Measurements from ENCODE around the gene PRKCH. TPM values are rescaled to one million over a fixed set of nuclear protein-coding genes. Genes with fewer than 3 reads are reported as not detected.

PRKCH gene
- total and polyA plus RNA-seq, 9 donors = 10.2 to 15.5 (median 12.3) TPM

DNA sequence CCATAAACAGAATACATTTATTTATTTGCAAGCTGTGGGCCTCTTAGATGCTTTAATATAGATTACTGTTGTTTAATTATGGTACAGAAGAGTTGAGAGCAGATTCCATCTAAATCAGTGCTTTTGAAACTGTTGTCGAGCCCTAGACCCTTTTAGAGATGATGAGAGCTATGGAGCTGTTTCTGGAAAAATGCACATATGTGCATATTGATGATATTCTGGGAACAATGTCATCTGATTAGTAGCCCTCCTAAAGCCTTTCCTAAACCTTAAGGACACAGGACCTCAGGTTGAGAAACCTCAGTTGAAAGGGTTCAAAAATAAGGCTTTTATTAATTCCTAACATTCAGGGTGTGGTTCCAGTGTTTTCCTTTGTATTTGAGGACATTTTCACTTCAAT, 11.7 kb downstream of the PRKCH start:
- no peak overlapping the region for H3K27ac ChIP-seq (ENCODE audit: low read length)

DNA sequence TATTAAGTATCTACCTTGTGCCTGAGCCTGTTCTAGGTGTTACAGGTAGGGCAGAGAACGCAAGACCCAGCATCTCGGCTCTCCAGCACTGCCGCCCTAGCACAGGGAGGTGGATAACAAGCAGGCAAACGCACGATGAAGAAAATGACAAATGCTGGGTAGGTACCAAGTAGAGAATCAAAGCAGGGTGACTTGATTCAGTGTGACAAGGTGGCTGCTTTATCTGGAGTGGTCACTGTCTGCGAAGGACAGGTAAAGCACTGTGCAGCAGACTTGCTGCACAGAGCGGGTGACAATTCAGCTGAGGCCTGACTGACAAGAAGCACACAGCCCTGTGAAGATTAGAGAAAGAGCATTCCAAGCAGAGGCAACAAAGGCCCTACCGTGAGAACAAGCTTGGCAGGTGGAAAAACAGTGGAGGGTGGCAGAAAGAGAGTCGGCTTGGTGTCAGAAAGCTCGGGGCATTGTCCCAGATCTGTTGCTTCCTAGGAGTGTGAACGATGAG, 12.9 kb downstream of the PRKCH start:
- no peak overlapping the region for H3K27ac ChIP-seq (ENCODE audit: low read length)
- WGBS (ENCODE audit: insufficient coverage) = 79% methylated on average over 10 of the region's 11 CpGs
- no peaks in the 10 kb centered on the region for H3K4me1 ChIP-seq (ENCODE audit: control insufficient read depth, insufficient read depth, low read length)
- H3K4me3 ChIP-seq (ENCODE audit: low read length) = no peak overlapping the region
- H3K9me3 ChIP-seq (replicated peaks; ENCODE audit: control insufficient read depth, low read depth, low read length) = no peaks in the 10 kb centered on the region
- DNase-seq = no peak
- H3K27me3 ChIP-seq (ENCODE audit: control insufficient read depth, insufficient read depth, low read length) = no peaks in the 10 kb centered on the region
- H3K36me3 ChIP-seq (ENCODE audit: control insufficient read depth, insufficient read depth, low read length) = no peaks in the 10 kb centered on the region

More for the DNA sequence above, 11.7 kb downstream of the PRKCH start:
- Histone ChIP-seq H3K4me3 (ENCODE audit: low read length) (no peak overlapping the region), H3K27me3 (ENCODE audit: control insufficient read depth, insufficient read depth, low read length) (no peaks in the 10 kb centered on the region), H3K9me3 (replicated peaks; ENCODE audit: control insufficient read depth, low read depth, low read length) (no peaks in the 10 kb centered on the region), H3K4me1 (ENCODE audit: control insufficient read depth, insufficient read depth, low read length) (no peaks in the 10 kb centered on the region), H3K36me3 (ENCODE audit: control insufficient read depth, insufficient read depth, low read length) (no peaks in the 10 kb centered on the region)
- DNase-seq = no peak
- WGBS (ENCODE audit: insufficient coverage) = no CpG with 5 or more reads among the region's 1 CpG

DNA sequence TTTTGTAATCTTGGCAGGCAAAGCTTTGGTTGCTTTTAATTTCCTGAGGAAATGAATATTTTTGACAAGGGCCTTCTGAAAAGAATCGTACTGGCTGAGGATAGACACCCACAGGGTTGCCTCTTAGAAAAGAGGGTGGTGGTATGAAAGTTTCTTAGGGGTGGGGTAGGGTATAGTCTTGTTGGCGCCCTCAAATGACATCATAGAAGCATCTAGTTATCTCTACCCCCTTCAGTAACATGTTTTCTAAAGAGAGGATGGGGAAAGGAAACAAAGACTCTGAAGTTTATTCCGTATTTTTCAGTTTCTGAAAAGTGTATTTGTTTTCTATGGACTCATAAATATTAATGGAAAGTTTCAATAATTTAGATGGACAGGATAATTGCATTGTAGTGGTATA, 13.7 kb downstream of the PRKCH start:
- Histone ChIP-seq H3K4me3 (ENCODE audit: low read length) (no peak overlapping the region), H3K4me1 (ENCODE audit: control insufficient read depth, insufficient read depth, low read length) (no peaks in the 10 kb centered on the region), H3K27me3 (ENCODE audit: control insufficient read depth, insufficient read depth, low read length) (no peaks in the 10 kb centered on the region), H3K9me3 (replicated peaks; ENCODE audit: control insufficient read depth, low read depth, low read length) (no peaks in the 10 kb centered on the region), H3K27ac (ENCODE audit: low read length) (no peak overlapping the region), H3K36me3 (ENCODE audit: control insufficient read depth, insufficient read depth, low read length) (no peaks in the 10 kb centered on the region)
- WGBS (ENCODE audit: insufficient coverage) = 33% methylated on average over 1 of the region's 3 CpGs
- no peak for DNase-seq

DNA sequence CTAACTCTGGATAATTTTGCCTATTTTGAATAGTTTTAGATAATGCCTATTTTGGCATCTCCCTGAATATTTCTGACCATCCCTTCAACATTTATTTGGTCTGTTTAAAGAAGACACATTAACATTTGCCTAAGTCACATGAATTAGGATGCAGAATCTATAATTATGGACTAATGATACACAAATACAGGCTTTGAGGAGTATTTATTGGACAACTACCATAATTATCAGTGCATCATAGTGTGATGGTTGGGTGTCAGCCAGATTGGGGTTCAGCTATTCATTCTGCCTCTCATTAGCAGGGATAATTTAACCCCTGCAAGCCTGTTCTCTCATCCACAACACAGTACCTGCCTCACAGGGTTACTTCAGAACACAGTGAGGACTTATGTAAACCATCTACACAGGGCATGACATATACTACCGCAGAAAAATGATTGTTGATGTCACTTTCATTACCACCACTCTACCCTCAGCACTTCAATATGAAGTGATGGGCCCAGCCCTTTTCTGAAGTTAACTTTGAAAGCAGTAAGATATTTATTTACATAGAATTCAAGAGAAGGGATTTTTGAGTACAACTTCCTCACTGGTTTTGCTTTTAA, 14.4 kb downstream of the PRKCH start:
- Histone ChIP-seq H3K27me3 (ENCODE audit: control insufficient read depth, insufficient read depth, low read length) (no peaks in the 10 kb centered on the region), H3K4me1 (ENCODE audit: control insufficient read depth, insufficient read depth, low read length) (no peaks in the 10 kb centered on the region), H3K27ac (ENCODE audit: low read length) (no peak overlapping the region), H3K36me3 (ENCODE audit: control insufficient read depth, insufficient read depth, low read length) (no peaks in the 10 kb centered on the region), H3K9me3 (replicated peaks; ENCODE audit: control insufficient read depth, low read depth, low read length) (no peaks in the 10 kb centered on the region), H3K4me3 (ENCODE audit: low read length) (no peak overlapping the region)
- DNase-seq = no peak
- WGBS (ENCODE audit: insufficient coverage) = no CpG with 5 or more reads among the region's 1 CpG

DNA sequence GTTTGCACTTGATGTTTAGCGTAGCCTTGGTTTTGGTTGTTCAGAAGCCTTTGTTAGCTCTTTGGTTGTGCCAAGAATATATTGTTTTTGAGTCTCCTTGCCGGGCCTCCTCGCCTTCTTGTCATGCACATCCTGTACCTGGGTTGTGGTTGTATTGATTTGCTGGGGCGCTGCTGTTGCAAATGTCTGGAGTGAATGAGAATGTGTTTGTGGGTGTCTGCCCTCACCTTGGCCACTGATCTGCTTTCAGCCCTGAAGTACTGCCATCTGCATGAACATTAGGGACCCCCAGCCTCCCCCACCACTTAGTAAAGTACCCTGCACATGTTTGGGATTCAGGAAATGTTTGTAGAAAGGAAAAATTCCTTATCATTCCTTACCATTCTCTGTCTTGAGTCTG, 16.5 kb downstream of the PRKCH start:
- DNase-seq = no peak
- WGBS (ENCODE audit: insufficient coverage) = 65% methylated on average over 2 of the region's 4 CpGs
- Histone ChIP-seq H3K27ac (ENCODE audit: low read length) (no peak overlapping the region), H3K27me3 (ENCODE audit: control insufficient read depth, insufficient read depth, low read length) (no peaks in the 10 kb centered on the region), H3K4me1 (ENCODE audit: control insufficient read depth, insufficient read depth, low read length) (no peaks in the 10 kb centered on the region), H3K4me3 (ENCODE audit: low read length) (no peak overlapping the region), H3K36me3 (ENCODE audit: control insufficient read depth, insufficient read depth, low read length) (no peaks in the 10 kb centered on the region), H3K9me3 (replicated peaks; ENCODE audit: control insufficient read depth, low read depth, low read length) (no peaks in the 10 kb centered on the region)

- Histone ChIP-seq H3K4me3 (ENCODE audit: low read length) (no peak overlapping the region), H3K4me1 (ENCODE audit: control insufficient read depth, insufficient read depth, low read length) (no peaks in the 10 kb centered on the region), H3K9me3 (replicated peaks; ENCODE audit: control insufficient read depth, low read depth, low read length) (no peaks in the 10 kb centered on the region), H3K36me3 (ENCODE audit: control insufficient read depth, insufficient read depth, low read length) (no peaks in the 10 kb centered on the region), H3K27me3 (ENCODE audit: control insufficient read depth, insufficient read depth, low read length) (no peaks in the 10 kb centered on the region), H3K27ac (ENCODE audit: low read length) (no peak overlapping the region)
- no CpG with 5 or more reads among the region's 2 CpGs for WGBS (ENCODE audit: insufficient coverage)
- DNase-seq = no peak
These were observed 17.1 kb downstream of the PRKCH start for GRCh38 chr14:61338457-61338856.

- no peak overlapping the region for H3K27ac ChIP-seq (ENCODE audit: low read length)
- no peaks in the 10 kb centered on the region for H3K36me3 ChIP-seq (ENCODE audit: control insufficient read depth, insufficient read depth, low read length)
- H3K27me3 ChIP-seq (ENCODE audit: control insufficient read depth, insufficient read depth, low read length) = no peaks in the 10 kb centered on the region
- no peak for DNase-seq
- 83% methylated on average over 2 of the region's 5 CpGs for WGBS (ENCODE audit: insufficient coverage)
- no peaks in the 10 kb centered on the region for H3K9me3 ChIP-seq (replicated peaks; ENCODE audit: control insufficient read depth, low read depth, low read length)
- no peaks in the 10 kb centered on the region for H3K4me1 ChIP-seq (ENCODE audit: control insufficient read depth, insufficient read depth, low read length)
- H3K4me3 ChIP-seq (ENCODE audit: low read length) = no peak overlapping the region
These were observed 20.2 kb downstream of the PRKCH start for GRCh38 chr14:61341275-61342206.

GRCh38 chr14:61342486-61342885, 21.1 kb downstream of the PRKCH start:
- Histone ChIP-seq H3K36me3 (ENCODE audit: control insufficient read depth, insufficient read depth, low read length) (no peaks in the 10 kb centered on the region), H3K27me3 (ENCODE audit: control insufficient read depth, insufficient read depth, low read length) (no peaks in the 10 kb centered on the region), H3K27ac (ENCODE audit: low read length) (no peak overlapping the region), H3K4me3 (ENCODE audit: low read length) (no peak overlapping the region), H3K4me1 (ENCODE audit: control insufficient read depth, insufficient read depth, low read length) (no peaks in the 10 kb centered on the region), H3K9me3 (replicated peaks; ENCODE audit: control insufficient read depth, low read depth, low read length) (no peaks in the 10 kb centered on the region)
- DNase-seq = no peak
- 63% methylated on average over 1 of the region's 5 CpGs for WGBS (ENCODE audit: insufficient coverage)

DNA sequence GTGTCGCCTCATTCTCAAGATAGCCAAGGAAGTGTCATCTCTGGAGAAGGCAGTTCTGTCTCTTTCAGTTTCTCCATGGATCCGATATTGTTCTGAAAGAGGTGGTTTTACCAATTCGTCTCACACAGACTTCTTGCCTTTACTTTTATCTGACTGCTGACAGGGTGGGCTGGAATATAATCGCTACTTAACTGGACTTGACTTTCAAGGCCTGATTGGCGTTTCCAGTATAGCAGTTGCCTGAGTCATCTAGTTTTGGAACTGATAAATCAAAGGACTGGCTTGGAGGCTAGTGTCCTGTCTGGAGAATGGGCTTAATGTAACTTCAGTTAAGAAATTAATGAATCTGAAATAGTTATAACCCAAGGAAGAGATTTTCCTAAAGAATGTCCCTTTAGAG, 21.6 kb downstream of the PRKCH start:
- H3K27me3 ChIP-seq (ENCODE audit: control insufficient read depth, insufficient read depth, low read length) = no peaks in the 10 kb centered on the region
- no peak overlapping the region for H3K4me3 ChIP-seq (ENCODE audit: low read length)
- H3K27ac ChIP-seq (ENCODE audit: low read length) = no peak overlapping the region
- no peaks in the 10 kb centered on the region for H3K4me1 ChIP-seq (ENCODE audit: control insufficient read depth, insufficient read depth, low read length)
- no peaks in the 10 kb centered on the region for H3K9me3 ChIP-seq (replicated peaks; ENCODE audit: control insufficient read depth, low read depth, low read length)
- H3K36me3 ChIP-seq (ENCODE audit: control insufficient read depth, insufficient read depth, low read length) = no peaks in the 10 kb centered on the region
- no peak for DNase-seq
- 70% methylated on average over 2 of the region's 5 CpGs for WGBS (ENCODE audit: insufficient coverage)

DNA sequence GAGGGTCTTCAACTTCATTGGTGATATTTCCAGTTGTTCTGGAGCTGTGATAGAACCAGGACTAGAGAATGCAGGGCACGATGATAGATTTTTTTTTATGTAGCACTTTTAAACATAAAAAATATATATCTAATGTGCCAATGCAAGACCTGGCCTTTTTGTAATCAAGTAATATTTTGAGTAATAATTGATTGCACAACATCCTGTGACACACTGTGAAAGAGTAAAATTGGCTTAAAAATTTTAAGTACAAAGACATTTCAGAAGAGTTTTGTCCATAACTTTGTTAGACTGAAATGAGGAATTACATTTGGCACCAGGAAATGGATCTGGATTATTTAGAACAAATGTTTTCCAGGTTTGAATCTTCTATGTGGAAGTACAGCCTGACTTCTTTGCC, 22.1 kb downstream of the PRKCH start:
- no peak overlapping the region for H3K4me3 ChIP-seq (ENCODE audit: low read length)
- DNase-seq = no peak
- H3K27ac ChIP-seq (ENCODE audit: low read length) = no peak overlapping the region
- H3K27me3 ChIP-seq (ENCODE audit: control insufficient read depth, insufficient read depth, low read length) = no peaks in the 10 kb centered on the region
- WGBS (ENCODE audit: insufficient coverage) = no CpG with 5 or more reads among the region's 1 CpG
- no peaks in the 10 kb centered on the region for H3K4me1 ChIP-seq (ENCODE audit: control insufficient read depth, insufficient read depth, low read length)
- H3K36me3 ChIP-seq (ENCODE audit: control insufficient read depth, insufficient read depth, low read length) = no peaks in the 10 kb centered on the region
- no peaks in the 10 kb centered on the region for H3K9me3 ChIP-seq (replicated peaks; ENCODE audit: control insufficient read depth, low read depth, low read length)

All from muscle of leg (tissue), 11 donors.